Activated T-helper 17 cell treated with anti-CD3 and anti-CD28 coated beads, Interleukin-2, amount 50 U/mL, for 72 hours (primary cell): ENCODE data around the gene GSG1. TPM values are rescaled to one million over a fixed set of nuclear protein-coding genes. Genes with fewer than 3 reads are reported as not detected.
"Not testable (repeated sequence)": the region's sequence is repeated elsewhere in the genome, so short reads cannot be mapped to it uniquely, and the experiment has no call there.

Source experiments
- ATAC-seq: fragments of 150-1000 bp; cut with Tn5 transposase; replicated peaks from 2 replicates; pipeline ENCODE4 v1.10.0; 2021; ENCODE audit warnings: mild to moderate bottlenecking, moderate library complexity
- H3K27ac Mint-ChIP-seq: one replicate; pipeline ENCODE4 v1.8.0; 2022; ENCODE audit warnings: mixed read lengths
- H3K27me3 Mint-ChIP-seq: one replicate; pipeline ENCODE4 v1.8.0; 2022; ENCODE audit warnings: mixed read lengths
- H3K36me3 Mint-ChIP-seq: one replicate; pipeline ENCODE4 v1.8.0; 2022; ENCODE audit warnings: low read depth, mild to moderate bottlenecking, mixed read lengths
- H3K4me1 Mint-ChIP-seq: one replicate; pipeline ENCODE4 v1.8.0; 2022; ENCODE audit warnings: mixed read lengths
- H3K4me3 Mint-ChIP-seq: one replicate; pipeline ENCODE4 v1.8.0; 2022; ENCODE audit warnings: mild to moderate bottlenecking, mixed read lengths
- H3K9me3 Mint-ChIP-seq: one replicate; pipeline ENCODE4 v1.8.0; 2022; ENCODE audit warnings: mixed read lengths
- total RNA-seq, 2 donors: library from RNA; stranded (reverse); gene quantifications; one replicate each; pipeline ENCODE4 v1.2.3, GENCODE V29; 2022

Gene GSG1
- total RNA-seq, 2 donors from 2014 or later, result not detected

DNA sequence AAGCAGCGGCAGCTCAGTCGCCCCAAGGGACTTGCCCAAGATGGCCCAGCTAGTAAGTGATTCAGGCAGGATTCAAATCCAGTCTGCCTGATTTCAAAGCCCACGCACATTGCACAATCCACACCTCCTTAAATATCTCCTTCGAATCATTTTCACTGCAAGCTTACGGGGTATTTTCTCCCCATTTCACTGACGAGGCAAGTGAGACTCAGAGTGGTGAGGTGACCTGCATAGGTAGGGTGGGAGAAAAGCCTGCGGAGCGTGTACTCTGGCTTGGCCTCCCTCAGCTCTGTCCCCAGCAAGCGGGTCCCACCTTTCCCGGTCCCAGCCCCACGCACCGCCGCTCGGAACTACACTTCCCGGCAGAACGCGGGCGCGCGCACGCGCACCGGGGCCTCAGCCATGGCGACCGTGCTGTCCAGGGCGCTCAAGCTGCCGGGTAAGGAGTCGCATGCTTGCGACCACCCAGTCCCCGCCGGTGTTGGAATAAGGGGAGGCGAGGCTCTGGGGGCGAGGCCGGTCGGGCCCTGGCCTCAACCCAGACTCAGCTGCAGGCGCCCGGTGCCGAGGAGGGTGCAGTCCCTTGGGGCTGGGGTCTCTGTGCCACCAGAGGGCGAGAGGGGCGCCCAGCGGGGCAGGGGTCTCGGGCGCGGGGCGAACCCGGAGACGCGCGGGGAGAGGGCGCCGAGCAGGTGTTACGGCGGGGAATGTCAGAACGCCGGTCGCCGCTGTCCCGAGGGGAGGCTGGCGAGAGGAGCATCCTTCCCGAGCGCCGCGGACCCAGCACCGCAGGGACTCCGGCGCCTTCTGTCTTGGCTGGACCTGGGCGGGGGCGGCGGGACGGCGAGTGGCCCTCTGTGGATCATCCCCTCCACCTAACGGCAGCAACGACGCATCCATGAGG is 59.2 kb downstream of the GSG1 start, which contains the start of gene FAM234B:
FAM234B (plus strand) TSS at position 380 of the 904 bp plus-strand sequence; CDS start at position 403, 23 bp downstream.
- Mint-ChIP-seq H3K27me3 (peaks cover 4% of the 10 kb centered on the region), H3K36me3 (no peaks in the 10 kb centered on the region), H3K27ac (peak within 1 kb of the TSS; percentile 70), H3K9me3 (no peaks in the 10 kb centered on the region), H3K4me3 (peak within 1 kb of the TSS; percentile 88), H3K4me1 (peaks cover 5% of the 10 kb centered on the region)
- peak; percentile 82 for ATAC-seq

DNA sequence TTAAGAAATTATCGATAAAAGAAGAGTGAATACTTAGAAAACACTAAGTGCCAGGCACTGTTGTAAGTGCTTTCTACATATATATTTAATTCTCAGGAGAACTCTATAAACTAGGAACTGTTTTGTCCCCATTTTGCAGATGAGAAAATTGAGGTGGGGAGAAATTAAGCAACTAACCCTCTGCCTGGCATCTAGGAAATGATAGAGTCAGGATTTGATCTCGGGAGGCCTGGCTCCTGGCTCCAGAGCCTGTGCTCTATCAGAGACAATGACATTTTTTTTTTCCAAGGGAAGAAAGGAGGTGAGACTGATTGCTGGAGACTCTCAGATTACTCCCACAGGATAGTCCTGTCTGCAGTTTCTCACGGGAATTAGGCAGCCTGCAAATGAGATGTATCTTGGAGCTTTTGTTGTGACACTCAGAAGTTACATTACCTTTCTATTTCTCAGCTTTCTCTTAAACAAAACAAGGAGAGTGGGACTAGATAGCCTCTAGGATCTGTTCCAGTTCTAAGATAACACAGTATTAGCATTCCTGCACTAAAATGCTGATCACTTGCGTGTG is 60.7 kb downstream of the GSG1 start:
- H3K27me3 Mint-ChIP-seq, result peaks cover 4% of the 10 kb centered on the region
- no peak for ATAC-seq
- peak overlapping the region; percentile 88 for H3K4me3 Mint-ChIP-seq
- H3K27ac Mint-ChIP-seq, result no peak overlapping the region
- H3K9me3 Mint-ChIP-seq, result no peaks in the 10 kb centered on the region
- H3K4me1 Mint-ChIP-seq, result peaks cover 5% of the 10 kb centered on the region
- no peaks in the 10 kb centered on the region for H3K36me3 Mint-ChIP-seq

DNA sequence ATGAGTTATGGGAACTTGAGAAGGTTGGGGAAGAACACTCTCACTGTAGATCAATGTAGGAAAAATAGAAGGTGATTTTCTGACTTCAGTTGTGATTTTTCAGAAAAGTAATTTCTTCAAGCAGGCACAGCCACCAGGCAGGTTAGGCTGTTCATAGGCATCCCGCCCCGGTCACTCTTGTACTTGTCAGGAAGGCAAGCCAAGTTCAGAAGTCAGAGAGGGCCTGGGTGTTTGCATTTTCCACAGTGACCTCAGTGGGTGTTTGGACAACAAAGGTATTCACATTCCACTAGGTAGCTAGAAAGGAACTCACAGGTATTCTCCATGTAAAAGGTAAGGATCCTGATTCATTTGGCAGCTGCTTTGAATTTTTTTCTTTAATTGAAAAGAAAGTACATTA is 62.2 kb downstream of the GSG1 start:
- peaks cover 4% of the 10 kb centered on the region for H3K27me3 Mint-ChIP-seq
- H3K36me3 Mint-ChIP-seq, result no peaks in the 10 kb centered on the region
- no peak overlapping the region for H3K27ac Mint-ChIP-seq
- no peaks in the 10 kb centered on the region for H3K9me3 Mint-ChIP-seq
- no peaks in the 10 kb centered on the region for H3K4me1 Mint-ChIP-seq
- H3K4me3 Mint-ChIP-seq, result no peak overlapping the region
- ATAC-seq, result no peak

DNA sequence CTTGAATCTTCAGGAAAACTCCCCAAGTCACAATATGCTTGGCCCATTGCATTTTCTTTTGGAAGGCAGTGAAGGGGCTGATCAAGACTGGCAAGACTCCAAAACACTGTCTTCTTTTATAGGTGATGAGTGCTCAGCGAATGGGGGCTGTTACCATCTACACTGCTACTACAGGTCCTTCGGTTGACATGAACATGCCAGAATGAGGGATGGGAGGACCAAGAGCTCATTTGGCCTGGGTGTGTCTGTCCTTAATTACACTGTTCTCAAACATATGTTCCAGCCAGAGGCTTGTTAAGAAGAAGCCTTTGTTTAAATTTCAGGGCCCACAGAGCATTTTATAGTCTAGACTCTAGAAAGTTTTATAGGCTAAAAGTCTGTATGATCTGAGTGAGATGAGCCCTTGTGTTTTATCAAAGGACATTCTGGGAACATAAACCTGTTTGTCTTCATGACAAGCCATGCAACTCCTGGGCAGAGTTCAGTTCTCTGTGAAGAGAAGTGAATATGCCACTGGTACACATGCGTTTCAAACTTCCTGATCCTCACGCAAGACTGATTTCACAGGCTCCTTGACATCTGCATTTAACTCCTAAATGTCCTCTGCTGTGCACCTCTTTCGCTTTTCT is 64.0 kb downstream of the GSG1 start:
- H3K27me3 Mint-ChIP-seq, result peaks cover 4% of the 10 kb centered on the region
- no peak overlapping the region for H3K27ac Mint-ChIP-seq
- H3K4me3 Mint-ChIP-seq, result no peak overlapping the region
- no peaks in the 10 kb centered on the region for H3K4me1 Mint-ChIP-seq
- no peaks in the 10 kb centered on the region for H3K36me3 Mint-ChIP-seq
- H3K9me3 Mint-ChIP-seq, result no peaks in the 10 kb centered on the region
- no peak for ATAC-seq

DNA sequence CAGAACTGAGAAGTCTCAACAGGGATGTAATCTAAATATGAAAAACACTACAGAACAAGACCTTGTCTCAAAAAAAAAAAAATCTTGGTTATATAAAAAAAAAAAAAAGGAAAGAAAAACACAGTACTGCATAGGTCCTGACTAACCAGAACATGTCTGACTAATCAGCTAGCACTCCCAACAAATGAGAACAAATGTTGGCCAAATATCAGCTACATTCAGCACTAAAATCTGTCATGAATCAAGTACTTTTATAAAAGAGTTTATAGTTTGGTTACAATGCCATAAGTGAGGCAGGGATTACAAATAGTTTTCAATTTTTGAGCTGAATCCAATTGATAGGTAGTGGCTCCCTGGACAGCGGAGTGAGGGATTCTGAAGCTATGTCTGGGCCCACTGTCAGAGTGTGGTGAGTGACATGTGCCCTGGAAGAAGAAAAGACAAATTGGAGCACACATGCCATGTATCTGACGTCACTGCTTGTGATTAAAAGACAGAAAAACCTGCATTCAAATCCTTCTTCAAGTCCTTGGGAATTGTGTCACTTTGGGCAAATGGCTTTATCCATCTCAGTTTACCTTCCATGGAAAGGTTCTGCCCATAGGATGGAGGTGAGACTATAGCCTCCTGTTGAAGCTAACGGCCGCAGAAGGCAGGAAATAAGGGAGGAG is 64.8 kb downstream of the GSG1 start:
- no peaks in the 10 kb centered on the region for H3K4me1 Mint-ChIP-seq

DNA sequence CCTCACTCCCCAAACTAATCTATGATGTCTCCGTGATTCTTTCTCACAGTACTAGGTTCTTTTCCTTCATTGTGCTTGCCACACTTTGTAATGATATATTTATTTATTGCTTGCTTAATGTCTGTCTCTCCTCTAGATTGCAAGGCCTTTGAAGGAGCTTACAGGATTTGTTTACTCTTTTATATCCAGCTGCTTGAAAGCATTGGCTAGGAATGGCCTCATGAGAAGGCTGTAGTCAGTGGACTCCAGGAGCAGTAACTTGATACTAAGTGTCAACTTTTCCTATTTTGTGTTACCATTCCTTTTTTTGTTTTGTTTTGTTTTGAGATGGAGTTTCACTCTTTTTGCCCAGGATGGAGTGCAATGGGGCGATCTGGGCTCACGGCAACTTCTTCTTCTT is 66.6 kb downstream of the GSG1 start:
- Mint-ChIP-seq H3K27me3 (no peaks in the 10 kb centered on the region), H3K9me3 (no peaks in the 10 kb centered on the region), H3K4me3 (no peak overlapping the region), H3K4me1 (no peaks in the 10 kb centered on the region), H3K36me3 (no peaks in the 10 kb centered on the region), H3K27ac (no peak overlapping the region)
- ATAC-seq, result no peak

More for the DNA sequence above, 64.8 kb downstream of the GSG1 start:
- Mint-ChIP-seq H3K4me3 (no peak overlapping the region), H3K9me3 (no peaks in the 10 kb centered on the region), H3K36me3 (no peaks in the 10 kb centered on the region), H3K27ac (no peak overlapping the region), H3K27me3 (peaks cover 4% of the 10 kb centered on the region)
- ATAC-seq, result no peak

DNA sequence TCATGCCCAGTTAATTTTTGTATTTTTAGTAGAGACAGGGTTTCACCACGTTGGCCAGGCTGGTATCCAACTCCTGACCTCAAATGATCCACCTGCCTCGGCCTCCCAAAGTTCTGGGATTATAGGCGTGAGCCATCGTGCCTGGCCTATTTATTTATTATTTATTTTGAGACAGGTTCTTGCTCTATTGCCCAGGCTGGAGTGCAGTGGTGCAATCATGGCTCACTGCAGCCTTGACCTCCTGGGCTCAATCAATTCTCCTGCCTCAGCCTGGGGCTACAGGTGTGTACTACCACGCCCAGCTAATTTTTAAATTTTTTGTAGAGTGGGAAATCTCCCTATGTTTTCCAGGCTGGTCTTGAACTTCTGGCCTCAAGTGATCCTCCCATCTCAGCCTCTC is 68.1 kb downstream of the GSG1 start:
- H3K4me3 Mint-ChIP-seq, H3K9me3 Mint-ChIP-seq, H3K27me3 Mint-ChIP-seq, H3K36me3 Mint-ChIP-seq, H3K4me1 Mint-ChIP-seq, H3K27ac Mint-ChIP-seq, ATAC-seq: not testable (repeated sequence)

Other genes starting within 250 kb of the GSG1 start
- 1 to 10 TPM in 1 of 2 donors, under 1 TPM in 1; 0.99 to 2.9 TPM for gene GPRC5A, start 212.1 kb downstream of the GSG1 start, total RNA-seq
- not detected for gene GPRC5D, start 151.5 kb downstream of the GSG1 start, total RNA-seq
- gene HEBP1, start 103.4 kb downstream of the GSG1 start, total RNA-seq, result 10 to 100 TPM; 14.4 to 16.3 TPM
- gene FAM234B, start 59.3 kb downstream of the GSG1 start, total RNA-seq, result 10 to 100 TPM in 1 of 2 donors, 1 to 10 TPM in 1; 9.7 to 14.7 TPM
- gene EMP1, start 93.1 kb upstream of the GSG1 start, total RNA-seq, result 10 to 100 TPM; 36.7 to 60.2 TPM